ENCODE measurements around the gene SHANK2.

Gene SHANK2

GRCh38 chr11:71240061-71240690 is 12.2 kb downstream of the SHANK2 start:
- no peak for DNase-seq (ENCODE audit: low spot score)
- Histone ChIP-seq H3K9me3 (replicated peaks in 1 of 2; ENCODE audit: control insufficient read depth in 2 of 2, insufficient read depth in 1 of 2, low read depth in 1 of 2, low read length in 2 of 2) (no peaks in the 10 kb centered on the region), H2BK12ac (ENCODE audit: low read length) (no peak overlapping the region), H3K18ac (ENCODE audit: low read length) (peak overlapping the region; percentile 59), H3K79me1 (ENCODE audit: low read depth, low read length) (no peaks in the 10 kb centered on the region), H2AK5ac (ENCODE audit: low read depth, low read length) (peak overlapping the region; percentile 1), H4K91ac (ENCODE audit: low read depth, low read length, poor library complexity) (no peak overlapping the region), H3K23ac (ENCODE audit: low read depth, low read length, poor library complexity) (no peak overlapping the region), H2BK15ac (ENCODE audit: low read length) (no peak overlapping the region), H3K14ac (ENCODE audit: low read length) (no peak overlapping the region), H3K9ac (ENCODE audit: low read depth, low read length, poor library complexity) (no peak overlapping the region), H3K4me2 (ENCODE audit: insufficient read depth, low read length, poor library complexity, severe bottlenecking) (no peak overlapping the region), H3K27ac (replicated peaks; ENCODE audit: low read length) (no peak overlapping the region), H2AFZ (ENCODE audit: low read length) (no peak overlapping the region), H3K4ac (ENCODE audit: low read length) (no peak overlapping the region), H2BK120ac (ENCODE audit: low read depth, low read length) (peak overlapping the region; percentile 13), H3K27me3 (ENCODE audit: control insufficient read depth in 3 of 3, insufficient read depth in 3 of 3, low read depth in 1 of 3, low read length in 3 of 3) (peaks cover 0 to 6% (median 0%) of the 10 kb centered on the region in 3 experiments), H2BK5ac (ENCODE audit: low read length) (no peak overlapping the region), H3K4me3 (ENCODE audit: low read length in 2 of 2) (no peak overlapping the region), H3K4me1 (ENCODE audit: control insufficient read depth in 2 of 2, insufficient read depth in 1 of 2, low read depth in 1 of 2, low read length in 2 of 2) (peaks cover 0 to 18% of the 10 kb centered on the region in 2 donors), H3K36me3 (replicated peaks in 1 of 2; ENCODE audit: control insufficient read depth in 2 of 2, insufficient read depth in 2 of 2, low read length in 2 of 2) (no peaks in the 10 kb centered on the region), H4K8ac (ENCODE audit: low read depth, low read length) (no peak overlapping the region)
- WGBS, 2 donors (ENCODE audit: extremely low coverage in 2 of 2, insufficient read length in 2 of 2, insufficient replicate concordance in 1 of 2) = no CpG with 5 or more reads among the region's 12 CpGs

DNA sequence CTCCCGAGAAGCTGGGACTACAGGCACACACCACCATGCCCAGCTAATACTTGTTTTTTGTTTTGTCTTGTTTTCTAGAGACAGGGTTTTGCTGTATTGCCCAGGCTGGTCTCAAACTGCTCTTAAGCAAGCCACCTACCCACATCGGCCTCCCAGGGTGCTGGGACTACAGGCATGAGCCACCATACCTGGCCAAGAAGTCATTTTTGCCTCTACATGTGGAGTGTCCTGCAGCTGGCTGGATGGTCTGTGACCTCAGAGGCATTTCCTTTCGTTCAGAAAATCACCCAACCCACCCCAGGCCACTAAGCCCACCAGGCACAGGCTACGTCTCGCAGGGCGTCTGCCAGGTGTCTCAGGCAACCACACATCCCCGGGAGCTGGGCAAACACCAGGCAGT is 12.8 kb downstream of the SHANK2 start:
- DNase-seq (ENCODE audit: low spot score) = no peak
- H3K79me1 ChIP-seq (ENCODE audit: low read depth, low read length) = no peaks in the 10 kb centered on the region
- no peak overlapping the region for H3K18ac ChIP-seq (ENCODE audit: low read length)
- H2BK15ac ChIP-seq (ENCODE audit: low read length) = no peak overlapping the region
- H3K27ac ChIP-seq (replicated peaks; ENCODE audit: low read length) = no peak overlapping the region
- H3K9ac ChIP-seq (ENCODE audit: low read depth, low read length, poor library complexity) = no peak overlapping the region
- H3K4me2 ChIP-seq (ENCODE audit: insufficient read depth, low read length, poor library complexity, severe bottlenecking) = no peak overlapping the region
- H3K4me3 ChIP-seq (ENCODE audit: low read length in 2 of 2) = no peak overlapping the region
- H2BK5ac ChIP-seq (ENCODE audit: low read length) = no peak overlapping the region
- no peak overlapping the region for H3K14ac ChIP-seq (ENCODE audit: low read length)
- no CpG with 5 or more reads among the region's 7 CpGs for WGBS, 2 donors (ENCODE audit: extremely low coverage in 2 of 2, insufficient read length in 2 of 2, insufficient replicate concordance in 1 of 2)
- H3K4me1 ChIP-seq (ENCODE audit: control insufficient read depth in 2 of 2, insufficient read depth in 1 of 2, low read depth in 1 of 2, low read length in 2 of 2) = peaks cover 0 to 18% of the 10 kb centered on the region in 2 donors
- H2AK5ac ChIP-seq (ENCODE audit: low read depth, low read length) = peak overlapping the region; percentile 1
- H3K27me3 ChIP-seq (ENCODE audit: control insufficient read depth in 3 of 3, insufficient read depth in 3 of 3, low read depth in 1 of 3, low read length in 3 of 3) = peaks cover 0 to 6% (median 0%) of the 10 kb centered on the region in 3 experiments
- no peak overlapping the region for H2BK120ac ChIP-seq (ENCODE audit: low read depth, low read length)
- no peak overlapping the region for H2BK12ac ChIP-seq (ENCODE audit: low read length)
- no peak overlapping the region for H4K8ac ChIP-seq (ENCODE audit: low read depth, low read length)
- no peak overlapping the region for H3K4ac ChIP-seq (ENCODE audit: low read length)
- H4K91ac ChIP-seq (ENCODE audit: low read depth, low read length, poor library complexity) = no peak overlapping the region
- H3K9me3 ChIP-seq (replicated peaks in 1 of 2; ENCODE audit: control insufficient read depth in 2 of 2, insufficient read depth in 1 of 2, low read depth in 1 of 2, low read length in 2 of 2) = no peaks in the 10 kb centered on the region
- H3K23ac ChIP-seq (ENCODE audit: low read depth, low read length, poor library complexity) = no peak overlapping the region
- no peaks in the 10 kb centered on the region for H3K36me3 ChIP-seq (replicated peaks in 1 of 2; ENCODE audit: control insufficient read depth in 2 of 2, insufficient read depth in 2 of 2, low read length in 2 of 2)
- H2AFZ ChIP-seq (ENCODE audit: low read length) = no peak overlapping the region

GRCh38 chr11:71238941-71239340 is 13.4 kb downstream of the SHANK2 start:
- Histone ChIP-seq H2BK12ac (ENCODE audit: low read length) (no peak overlapping the region), H3K18ac (ENCODE audit: low read length) (no peak overlapping the region), H3K27ac (replicated peaks; ENCODE audit: low read length) (no peak overlapping the region), H3K36me3 (replicated peaks in 1 of 2; ENCODE audit: control insufficient read depth in 2 of 2, insufficient read depth in 2 of 2, low read length in 2 of 2) (no peaks in the 10 kb centered on the region), H4K8ac (ENCODE audit: low read depth, low read length) (no peak overlapping the region), H3K14ac (ENCODE audit: low read length) (no peak overlapping the region), H3K23ac (ENCODE audit: low read depth, low read length, poor library complexity) (no peak overlapping the region), H3K4me3 (ENCODE audit: low read length in 2 of 2) (no peak overlapping the region), H2AK5ac (ENCODE audit: low read depth, low read length) (no peak overlapping the region), H2AFZ (ENCODE audit: low read length) (no peak overlapping the region), H2BK15ac (ENCODE audit: low read length) (no peak overlapping the region), H3K9me3 (replicated peaks in 1 of 2; ENCODE audit: control insufficient read depth in 2 of 2, insufficient read depth in 1 of 2, low read depth in 1 of 2, low read length in 2 of 2) (no peaks in the 10 kb centered on the region), H3K4me2 (ENCODE audit: insufficient read depth, low read length, poor library complexity, severe bottlenecking) (no peak overlapping the region), H3K27me3 (ENCODE audit: control insufficient read depth in 3 of 3, insufficient read depth in 3 of 3, low read depth in 1 of 3, low read length in 3 of 3) (peaks cover 0 to 6% (median 0%) of the 10 kb centered on the region in 3 experiments), H3K79me1 (ENCODE audit: low read depth, low read length) (no peaks in the 10 kb centered on the region), H3K4ac (ENCODE audit: low read length) (no peak overlapping the region), H2BK120ac (ENCODE audit: low read depth, low read length) (no peak overlapping the region), H2BK5ac (ENCODE audit: low read length) (no peak overlapping the region), H3K4me1 (ENCODE audit: control insufficient read depth in 2 of 2, insufficient read depth in 1 of 2, low read depth in 1 of 2, low read length in 2 of 2) (peaks cover 0 to 15% of the 10 kb centered on the region in 2 donors), H4K91ac (ENCODE audit: low read depth, low read length, poor library complexity) (no peak overlapping the region), H3K9ac (ENCODE audit: low read depth, low read length, poor library complexity) (no peak overlapping the region)
- WGBS, 2 donors (ENCODE audit: extremely low coverage in 2 of 2, insufficient read length in 2 of 2, insufficient replicate concordance in 1 of 2) = no CpG with 5 or more reads among the region's 7 CpGs
- DNase-seq (ENCODE audit: low spot score) = no peak

- Histone ChIP-seq H2BK15ac (ENCODE audit: low read length) (peak overlapping the region; percentile 5), H3K4me3 (ENCODE audit: low read length in 2 of 2) (no peak overlapping the region), H2AK5ac (ENCODE audit: low read depth, low read length) (no peak overlapping the region), H2BK5ac (ENCODE audit: low read length) (no peak overlapping the region), H3K9ac (ENCODE audit: low read depth, low read length, poor library complexity) (no peak overlapping the region), H3K27ac (replicated peaks; ENCODE audit: low read length) (no peak overlapping the region), H3K18ac (ENCODE audit: low read length) (peak overlapping the region; percentile 86), H3K4me1 (ENCODE audit: control insufficient read depth in 2 of 2, insufficient read depth in 1 of 2, low read depth in 1 of 2, low read length in 2 of 2) (peaks cover 0 to 15% of the 10 kb centered on the region in 2 donors), H3K4me2 (ENCODE audit: insufficient read depth, low read length, poor library complexity, severe bottlenecking) (no peak overlapping the region), H3K36me3 (replicated peaks in 1 of 2; ENCODE audit: control insufficient read depth in 2 of 2, insufficient read depth in 2 of 2, low read length in 2 of 2) (no peaks in the 10 kb centered on the region), H3K79me1 (ENCODE audit: low read depth, low read length) (no peaks in the 10 kb centered on the region), H3K4ac (ENCODE audit: low read length) (no peak overlapping the region), H3K9me3 (replicated peaks in 1 of 2; ENCODE audit: control insufficient read depth in 2 of 2, insufficient read depth in 1 of 2, low read depth in 1 of 2, low read length in 2 of 2) (no peaks in the 10 kb centered on the region), H2AFZ (ENCODE audit: low read length) (no peak overlapping the region), H2BK12ac (ENCODE audit: low read length) (no peak overlapping the region), H3K14ac (ENCODE audit: low read length) (no peak overlapping the region), H2BK120ac (ENCODE audit: low read depth, low read length) (no peak overlapping the region), H4K91ac (ENCODE audit: low read depth, low read length, poor library complexity) (no peak overlapping the region), H3K27me3 (ENCODE audit: control insufficient read depth in 3 of 3, insufficient read depth in 3 of 3, low read depth in 1 of 3, low read length in 3 of 3) (peaks cover 0 to 6% (median 0%) of the 10 kb centered on the region in 3 experiments), H3K23ac (ENCODE audit: low read depth, low read length, poor library complexity) (no peak overlapping the region), H4K8ac (ENCODE audit: low read depth, low read length) (no peak overlapping the region)
- no CpG with 5 or more reads among the region's 8 CpGs for WGBS, 2 donors (ENCODE audit: extremely low coverage in 2 of 2, insufficient read length in 2 of 2, insufficient replicate concordance in 1 of 2)
- DNase-seq (ENCODE audit: low spot score) = no peak
Observed at GRCh38 chr11:71238285-71238875, 14.0 kb downstream of the SHANK2 start.
